ENCODE data around the gene RIMS1. TPM values are rescaled to one million over a fixed set of nuclear protein-coding genes. Genes with fewer than 3 reads are reported as not detected.

RIMS1 gene
- total RNA-seq, 6 experiments from 2014 or later, result 1.5 to 2.5 (median 2.2) TPM

DNA sequence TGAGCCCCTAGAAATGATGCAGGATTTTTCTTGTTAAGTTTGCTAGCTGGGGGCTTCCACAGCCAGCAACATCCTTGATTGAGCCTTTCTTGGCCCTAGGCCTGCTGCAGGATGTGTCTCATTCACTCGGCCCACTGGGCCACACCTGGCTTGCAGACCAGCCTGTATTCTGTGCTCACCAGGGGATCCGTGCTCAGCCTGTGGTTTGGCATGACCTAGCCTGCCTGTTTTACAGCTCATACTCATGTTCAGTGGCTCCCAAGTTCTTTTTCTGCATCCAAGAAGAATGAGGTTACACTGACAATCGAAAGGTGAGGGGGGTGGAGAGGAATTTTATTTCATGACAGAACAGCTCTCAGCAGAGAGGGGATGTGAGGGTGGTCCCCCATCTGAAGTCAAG lies 263.4 kb downstream of the RIMS1 start:
- no peaks in the 10 kb centered on the region for H3K4me1 Mint-ChIP-seq (ENCODE audit: low read depth)
- peaks cover 6% of the 10 kb centered on the region for H3K36me3 Mint-ChIP-seq (ENCODE audit: low read depth)
- no peak for TF ChIP-seq CTCF (IDR thresholded peaks at IDR 0.05)
- no peak overlapping the region for H3K27ac Mint-ChIP-seq
- DNase-seq, result no peak
- peaks cover 35% of the 10 kb centered on the region for H3K9me3 Mint-ChIP-seq
- H3K4me3 Mint-ChIP-seq, result no peak overlapping the region
- H3K27me3 Mint-ChIP-seq (ENCODE audit: insufficient read depth), result peaks cover 2% of the 10 kb centered on the region

GRCh38 chr6:72151742-72152141 lies 265.4 kb downstream of the RIMS1 start:
- no peak for TF ChIP-seq CTCF (IDR thresholded peaks at IDR 0.05)
- Mint-ChIP-seq H3K9me3 (peaks cover 28% of the 10 kb centered on the region), H3K4me1 (ENCODE audit: low read depth) (no peaks in the 10 kb centered on the region), H3K36me3 (ENCODE audit: low read depth) (peaks cover 6% of the 10 kb centered on the region), H3K4me3 (no peak overlapping the region), H3K27me3 (ENCODE audit: insufficient read depth) (peaks cover 6% of the 10 kb centered on the region; the same call in 1 of the 2 replicates), H3K27ac (no peak overlapping the region)
- no peak for DNase-seq

DNA sequence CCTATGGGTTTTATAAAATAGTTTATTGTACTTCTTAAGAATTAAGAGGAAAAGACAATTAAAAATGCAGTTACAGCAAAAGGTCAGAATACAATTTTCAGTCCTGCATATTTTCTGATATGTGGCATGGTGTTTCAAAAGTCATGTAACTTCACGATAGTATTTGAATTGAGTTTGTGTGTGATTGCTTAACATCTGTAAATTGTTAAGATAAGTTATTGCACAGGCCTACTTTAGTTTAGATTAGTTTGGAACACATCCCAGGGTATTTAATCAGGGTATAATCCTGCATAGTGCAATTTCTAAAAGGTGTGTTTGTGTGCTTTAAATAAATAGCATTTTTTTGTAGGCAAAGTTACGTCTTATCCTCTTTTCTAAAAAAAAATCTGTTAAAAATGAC lies 289.6 kb downstream of the RIMS1 start:
- Mint-ChIP-seq H3K4me3 (no peak overlapping the region), H3K27me3 (ENCODE audit: insufficient read depth) (peaks cover 10% of the 10 kb centered on the region), H3K27ac (no peak overlapping the region), H3K4me1 (ENCODE audit: low read depth) (no peaks in the 10 kb centered on the region), H3K9me3 (no peaks in the 10 kb centered on the region), H3K36me3 (ENCODE audit: low read depth) (no peaks in the 10 kb centered on the region)
- no peak for TF ChIP-seq CTCF (IDR thresholded peaks at IDR 0.05)
- DNase-seq, result no peak

- DNase-seq, result no peak
- H3K36me3 Mint-ChIP-seq (ENCODE audit: low read depth), result no peaks in the 10 kb centered on the region
- H3K4me3 Mint-ChIP-seq, result peak overlapping the region; percentile 89
- H3K9me3 Mint-ChIP-seq, result no peaks in the 10 kb centered on the region
- peaks cover 19% of the 10 kb centered on the region for H3K27me3 Mint-ChIP-seq (ENCODE audit: insufficient read depth)
- H3K27ac Mint-ChIP-seq, result no peak overlapping the region
- peaks cover 13% of the 10 kb centered on the region for H3K4me1 Mint-ChIP-seq (ENCODE audit: low read depth)
- no peak for TF ChIP-seq CTCF (IDR thresholded peaks at IDR 0.05)
These were observed 296.2 kb downstream of the RIMS1 start for GRCh38 chr6:72182337-72183246.

DNA sequence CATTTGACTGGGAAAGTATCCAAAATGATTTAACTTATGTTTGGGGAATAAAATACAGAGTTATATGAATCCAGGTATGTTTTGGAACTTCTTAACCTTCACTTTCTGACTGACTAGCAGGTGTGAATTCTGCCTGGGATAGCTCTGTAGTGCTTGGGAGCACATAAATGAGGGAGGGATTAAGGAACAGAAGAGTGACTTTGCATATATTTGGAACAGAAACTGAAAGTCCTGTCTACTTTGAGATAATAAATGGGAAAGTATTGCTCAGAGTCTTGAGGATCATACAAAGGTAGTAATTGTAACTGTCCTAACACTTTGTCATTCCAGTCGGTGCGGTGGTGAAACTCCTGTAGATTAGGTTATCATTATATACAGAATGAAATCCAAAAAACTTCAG lies 317.6 kb downstream of the RIMS1 start:
- H3K27me3 Mint-ChIP-seq (ENCODE audit: insufficient read depth), result peaks cover 17% of the 10 kb centered on the region; the same call in 1 of the 2 replicates
- no peak overlapping the region for H3K4me3 Mint-ChIP-seq
- TF ChIP-seq CTCF (IDR thresholded peaks at IDR 0.05), result no peak
- no peak overlapping the region for H3K27ac Mint-ChIP-seq
- H3K4me1 Mint-ChIP-seq (ENCODE audit: low read depth), result no peaks in the 10 kb centered on the region
- H3K36me3 Mint-ChIP-seq (ENCODE audit: low read depth), result no peaks in the 10 kb centered on the region
- DNase-seq, result no peak
- H3K9me3 Mint-ChIP-seq, result no peaks in the 10 kb centered on the region

Data from HFFc6 (cell line).